GM12872 (cell line): ENCODE results near the gene EP400.

Source experiments
- TF ChIP-seq, protein P1 (sequence below): IDR thresholded peaks from 3 replicates; pipeline ENCODE4 v1.5.1; 2011; ENCODE audit warnings: low read depth, mild to moderate bottlenecking, low read length, moderate library complexity; ENCODE audit not compliant: insufficient read depth

Gene EP400

DNA sequence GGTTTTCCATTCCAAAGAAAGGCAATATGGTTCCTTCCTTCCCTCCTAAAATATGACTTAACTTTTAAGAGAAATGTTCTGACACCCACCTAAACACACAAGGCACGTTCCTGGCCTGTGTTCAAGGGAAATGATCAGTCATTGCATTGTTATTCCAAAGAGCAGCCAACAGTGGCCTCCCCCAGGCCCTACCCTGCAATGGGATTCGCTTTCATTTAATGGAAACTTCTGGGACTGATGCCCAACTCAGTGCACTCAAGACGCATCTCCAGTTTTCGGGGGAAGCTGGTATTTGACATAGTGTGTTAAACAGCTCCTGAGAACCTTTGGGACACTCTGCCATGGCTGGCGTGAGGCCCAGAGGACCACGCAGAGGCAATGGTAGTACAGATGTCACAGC is 128.4 kb downstream of the EP400 start:
- TF ChIP-seq, protein P1, sequence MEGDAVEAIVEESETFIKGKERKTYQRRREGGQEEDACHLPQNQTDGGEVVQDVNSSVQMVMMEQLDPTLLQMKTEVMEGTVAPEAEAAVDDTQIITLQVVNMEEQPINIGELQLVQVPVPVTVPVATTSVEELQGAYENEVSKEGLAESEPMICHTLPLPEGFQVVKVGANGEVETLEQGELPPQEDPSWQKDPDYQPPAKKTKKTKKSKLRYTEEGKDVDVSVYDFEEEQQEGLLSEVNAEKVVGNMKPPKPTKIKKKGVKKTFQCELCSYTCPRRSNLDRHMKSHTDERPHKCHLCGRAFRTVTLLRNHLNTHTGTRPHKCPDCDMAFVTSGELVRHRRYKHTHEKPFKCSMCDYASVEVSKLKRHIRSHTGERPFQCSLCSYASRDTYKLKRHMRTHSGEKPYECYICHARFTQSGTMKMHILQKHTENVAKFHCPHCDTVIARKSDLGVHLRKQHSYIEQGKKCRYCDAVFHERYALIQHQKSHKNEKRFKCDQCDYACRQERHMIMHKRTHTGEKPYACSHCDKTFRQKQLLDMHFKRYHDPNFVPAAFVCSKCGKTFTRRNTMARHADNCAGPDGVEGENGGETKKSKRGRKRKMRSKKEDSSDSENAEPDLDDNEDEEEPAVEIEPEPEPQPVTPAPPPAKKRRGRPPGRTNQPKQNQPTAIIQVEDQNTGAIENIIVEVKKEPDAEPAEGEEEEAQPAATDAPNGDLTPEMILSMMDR: no peak

DNA sequence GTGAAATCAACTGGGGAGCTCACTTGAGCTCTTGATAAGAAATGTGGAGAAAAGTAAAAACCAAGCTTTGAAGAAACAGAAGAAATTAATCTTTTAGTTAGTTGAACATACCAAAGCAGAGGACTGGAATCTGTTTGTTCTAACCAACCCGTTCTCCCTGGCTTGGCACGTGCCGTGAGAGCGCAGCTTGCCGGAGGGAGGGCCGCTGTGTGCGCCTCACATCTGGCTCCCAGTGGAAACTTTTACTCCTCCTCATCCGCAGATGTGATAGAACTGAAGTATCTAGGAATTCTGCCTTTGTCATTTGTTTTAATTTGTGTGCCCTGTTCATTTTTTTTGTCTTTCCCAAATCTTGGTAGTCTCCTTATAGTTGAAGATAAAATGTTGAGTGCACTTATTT is 129.5 kb downstream of the EP400 start:
- TF ChIP-seq, protein P1: no peak

DNA sequence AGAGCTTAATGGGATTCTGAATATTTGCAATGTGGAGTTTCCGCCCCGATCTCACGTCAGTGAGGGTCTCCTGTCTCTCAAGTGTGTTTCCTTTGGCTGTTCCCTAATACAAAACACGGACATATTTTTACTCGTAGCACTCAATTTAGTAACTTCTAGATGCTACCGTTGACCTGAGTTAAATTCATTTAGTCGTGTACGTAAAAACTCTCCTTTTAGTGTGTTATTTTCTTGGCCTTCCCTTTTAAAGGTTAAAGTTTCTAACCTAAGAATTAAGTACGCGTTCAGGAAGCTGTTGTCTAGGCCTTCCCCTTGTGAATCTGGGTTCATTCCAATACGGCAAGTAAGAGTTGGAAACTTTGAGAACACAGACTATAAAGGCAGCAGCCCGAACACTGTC is 130.0 kb downstream of the EP400 start:
- TF ChIP-seq, protein P1: no peak

DNA sequence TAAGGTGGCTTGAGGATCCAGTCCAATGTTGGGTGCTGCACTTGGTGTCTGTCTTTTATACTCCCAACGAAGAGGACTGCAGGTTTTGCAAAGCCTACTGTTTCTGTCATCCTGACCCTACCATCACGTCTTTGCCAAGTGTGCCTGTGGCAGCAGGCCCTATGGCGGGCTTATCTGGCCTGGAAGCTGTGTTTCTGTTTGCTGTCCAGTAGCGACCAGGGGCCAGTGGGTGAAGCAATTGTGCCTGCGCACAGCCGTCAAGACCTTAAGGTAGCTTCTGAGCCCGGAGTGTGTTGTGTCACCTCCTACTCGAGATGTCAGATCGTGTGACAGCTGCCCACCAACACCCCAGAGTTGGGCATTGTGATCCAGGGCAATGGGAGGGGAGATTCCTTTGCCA is 131.7 kb downstream of the EP400 start:
- TF ChIP-seq, protein P1: no peak

DNA sequence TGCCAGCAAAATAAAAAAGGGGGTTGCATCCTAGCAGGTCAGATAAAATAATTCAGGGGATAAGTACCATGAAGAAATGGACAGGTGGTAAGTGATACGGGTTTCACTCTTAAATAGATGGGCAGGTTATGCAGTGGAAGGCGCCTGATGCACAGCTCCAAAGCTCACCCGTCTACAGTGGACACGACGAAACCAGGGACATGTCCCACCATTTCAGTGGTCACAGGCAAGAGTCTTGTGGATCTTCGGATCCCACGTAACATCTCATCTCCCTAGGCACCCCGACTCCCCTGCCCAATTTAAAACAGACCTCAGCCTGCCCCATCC is 133.8 kb downstream of the EP400 start:
- TF ChIP-seq, protein P1: no peak

DNA sequence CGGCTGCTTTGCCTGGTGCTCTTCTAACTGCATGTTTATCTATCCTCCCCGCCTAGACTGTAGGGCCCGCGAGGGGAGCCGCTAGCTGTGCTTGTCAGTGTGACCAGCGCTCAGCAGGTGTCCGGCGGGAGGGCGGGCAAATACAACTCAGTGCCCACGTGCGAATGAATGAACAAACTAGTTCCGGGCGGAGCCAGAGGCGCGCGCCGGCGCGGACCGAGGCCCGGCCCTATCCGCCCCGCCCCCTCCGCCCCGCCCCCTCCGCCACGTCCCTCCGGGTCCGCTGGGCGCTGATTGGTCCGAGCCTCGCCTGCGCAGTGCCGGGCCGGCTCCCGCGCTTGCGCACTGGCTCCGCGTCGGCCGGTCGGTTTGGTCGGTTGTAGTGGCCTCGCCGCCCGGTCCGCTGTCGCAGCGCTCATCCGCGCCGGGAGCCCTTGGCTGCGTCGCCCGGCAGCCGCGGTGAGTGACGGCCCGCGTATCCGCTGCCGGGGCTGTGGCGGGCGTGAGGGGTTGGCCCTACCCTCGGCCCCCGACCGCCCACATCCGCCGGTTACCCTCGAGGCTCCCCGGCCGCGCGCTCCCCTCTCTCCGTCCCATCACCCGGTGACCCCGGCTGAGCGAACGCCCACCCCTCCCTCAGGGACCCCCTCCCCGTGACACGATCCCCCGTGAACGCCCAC is 134.3 kb downstream of the EP400 start:
- TF ChIP-seq, protein P1: no peak

DNA sequence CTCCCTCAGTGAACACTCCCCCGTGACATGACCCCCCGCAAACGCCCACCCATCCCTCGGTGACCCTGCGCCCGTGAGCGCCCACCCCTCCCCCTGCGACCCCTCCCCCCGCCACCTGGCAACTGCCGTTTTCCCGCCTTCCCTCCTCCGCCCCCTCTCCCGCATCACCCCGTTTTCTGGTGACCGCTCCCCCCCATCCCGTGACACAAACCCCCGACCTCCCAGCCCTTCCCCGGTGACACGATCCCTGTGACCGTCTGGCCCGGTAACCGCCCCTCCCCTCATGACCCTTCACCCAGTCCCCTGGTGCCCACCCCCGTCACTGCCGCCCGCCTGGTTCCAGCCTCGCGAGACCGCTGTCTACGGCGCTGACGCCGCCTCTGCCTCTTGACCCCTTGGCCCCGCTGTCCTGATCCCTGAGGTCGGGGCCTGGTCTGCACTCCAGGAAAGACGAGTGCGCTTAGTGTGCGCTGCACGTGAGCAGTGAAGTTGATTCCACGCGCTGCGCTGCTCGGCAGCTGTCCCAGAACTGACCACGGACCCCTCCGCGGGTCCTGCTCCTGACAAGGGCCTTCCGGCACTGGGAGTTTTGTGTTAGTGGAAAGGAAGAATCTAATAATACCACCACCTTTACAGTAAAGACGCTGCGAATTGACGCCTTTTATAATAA is 135.0 kb downstream of the EP400 start:
- TF ChIP-seq, protein P1: no peak
